Stimulated activated effector memory CD8-positive, alpha-beta T cell treated with anti-CD3 and anti-CD28 coated beads, Interleukin-12 subunit alpha, Interleukin-12 subunit beta, amount 100 ng/mL, for 72 hours (primary cell): ENCODE results near the gene CDK5RAP2.

Source experiments
- ATAC-seq: fragments of 150-1000 bp; cut with Tn5 transposase; 2 replicates; pipeline ENCODE4 v1.10.0; 2021
- DNase-seq, 2 donors: peaks; one replicate each; pipeline ENCODE4 v3.0.0; 2021 to 2022; ENCODE audit warnings: low spot score in 2 of 2
- H3K27ac Mint-ChIP-seq: one replicate; pipeline ENCODE4 v1.8.0; 2022; ENCODE audit warnings: mild to moderate bottlenecking, mixed read lengths
- H3K36me3 Mint-ChIP-seq: one replicate; pipeline ENCODE4 v1.8.0; 2022; ENCODE audit warnings: mild to moderate bottlenecking, mixed read lengths
- H3K4me1 Mint-ChIP-seq: one replicate; pipeline ENCODE4 v1.8.0; 2022; ENCODE audit warnings: mixed read lengths
- H3K4me3 Mint-ChIP-seq: one replicate; pipeline ENCODE4 v1.8.0; 2022; ENCODE audit warnings: mild to moderate bottlenecking, mixed read lengths
- H3K9me3 Mint-ChIP-seq: one replicate; pipeline ENCODE4 v1.8.0; 2022; ENCODE audit warnings: mixed read lengths

Gene CDK5RAP2

DNA sequence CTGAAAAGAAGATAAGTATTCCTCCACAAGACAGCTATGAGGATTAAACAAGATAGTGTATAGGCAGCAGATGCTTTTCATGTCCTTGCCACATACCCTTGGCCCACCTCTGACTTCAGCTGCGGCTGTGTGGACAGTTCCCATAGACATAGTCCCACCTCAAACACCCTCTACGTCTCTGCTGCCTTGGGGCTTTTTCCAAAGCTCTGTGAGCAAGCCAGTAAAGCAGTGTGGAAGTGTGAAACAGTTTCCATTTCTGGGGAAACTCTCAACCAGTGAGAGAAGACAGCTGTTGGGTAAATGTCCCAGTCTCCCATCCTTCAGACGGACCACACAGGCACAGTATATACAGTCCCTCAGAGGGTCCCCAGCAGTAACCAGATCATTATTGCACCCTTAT lies 125.5 kb downstream of the CDK5RAP2 start:
- H3K36me3 Mint-ChIP-seq: peaks cover 72% of the 10 kb centered on the region
- no peak overlapping the region for H3K4me3 Mint-ChIP-seq
- no peak for ATAC-seq
- H3K27ac Mint-ChIP-seq: no peak overlapping the region
- H3K4me1 Mint-ChIP-seq: peaks cover 6% of the 10 kb centered on the region
- no peaks in the 10 kb centered on the region for H3K9me3 Mint-ChIP-seq
- no peak for DNase-seq

DNA sequence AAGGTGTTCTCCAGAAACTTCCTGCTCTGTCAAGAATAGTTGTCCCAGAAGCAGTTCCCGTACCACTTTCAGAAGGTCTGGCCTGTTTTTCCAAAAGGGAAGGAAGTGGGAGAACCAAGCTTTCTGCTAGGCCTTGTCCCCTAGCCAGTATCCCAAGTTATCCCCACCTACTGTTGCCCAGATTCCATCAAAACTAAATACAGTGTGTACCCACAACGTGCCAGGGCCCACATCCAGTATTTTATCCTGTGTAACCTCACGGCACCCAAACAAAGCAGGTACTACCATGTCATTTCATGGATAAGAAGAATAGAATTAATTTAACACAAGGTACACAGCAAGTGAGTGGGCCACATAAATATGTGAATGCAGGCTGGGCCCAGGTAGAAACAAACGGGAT lies 126.2 kb downstream of the CDK5RAP2 start:
- Mint-ChIP-seq H3K9me3 (no peaks in the 10 kb centered on the region), H3K36me3 (peaks cover 70% of the 10 kb centered on the region), H3K4me1 (peaks cover 12% of the 10 kb centered on the region), H3K4me3 (no peak overlapping the region), H3K27ac (no peak overlapping the region)
- DNase-seq (no peak), ATAC-seq (no peak)

DNA sequence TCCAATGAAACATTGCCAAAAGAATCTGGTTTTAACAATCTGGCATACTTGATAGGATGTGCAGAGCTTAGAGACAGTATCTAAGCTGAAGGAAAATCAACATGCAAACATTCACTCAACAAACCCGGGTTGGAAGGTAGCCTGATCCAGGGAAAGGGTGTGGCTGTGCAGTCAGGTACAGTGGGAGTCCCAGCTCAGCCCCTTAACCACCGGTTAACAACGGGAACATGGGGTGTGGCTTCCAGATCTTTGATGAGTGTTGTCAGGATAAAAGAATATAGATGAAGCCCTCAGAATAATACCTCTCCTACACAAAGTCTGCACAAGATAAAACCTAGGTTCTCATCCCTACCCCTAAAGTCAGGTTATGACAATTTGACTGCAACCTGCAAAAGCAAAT lies 127.3 kb downstream of the CDK5RAP2 start:
- Mint-ChIP-seq H3K4me1 (peaks cover 20% of the 10 kb centered on the region), H3K4me3 (no peak overlapping the region), H3K9me3 (no peaks in the 10 kb centered on the region), H3K27ac (peak overlapping the region; percentile 11), H3K36me3 (peaks cover 66% of the 10 kb centered on the region)
- no peak for DNase-seq
- no peak for ATAC-seq

DNA sequence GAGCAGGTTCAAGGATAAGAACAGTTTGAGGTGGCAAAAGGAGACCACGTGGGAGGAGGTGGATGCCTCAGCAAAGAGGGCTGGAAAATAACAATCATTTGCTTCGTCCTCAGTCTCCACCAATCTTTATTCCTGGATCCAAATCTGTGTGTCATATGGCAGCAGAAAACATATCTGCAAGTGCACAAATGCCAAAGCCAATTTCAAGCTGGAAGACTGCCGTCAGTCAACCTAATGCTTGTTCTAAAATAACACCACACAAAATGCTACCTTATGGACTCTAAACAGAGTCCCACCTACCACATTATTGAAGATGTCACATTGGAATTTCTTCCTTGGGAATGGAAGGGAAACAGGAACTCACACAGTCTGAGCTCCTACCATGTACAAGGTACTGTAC lies 129.1 kb downstream of the CDK5RAP2 start:
- peaks cover 63% of the 10 kb centered on the region for H3K36me3 Mint-ChIP-seq
- no peaks in the 10 kb centered on the region for H3K9me3 Mint-ChIP-seq
- DNase-seq (no peak), ATAC-seq (no peak)
- H3K27ac Mint-ChIP-seq: no peak overlapping the region
- peaks cover 30% of the 10 kb centered on the region for H3K4me1 Mint-ChIP-seq
- H3K4me3 Mint-ChIP-seq: no peak overlapping the region

DNA sequence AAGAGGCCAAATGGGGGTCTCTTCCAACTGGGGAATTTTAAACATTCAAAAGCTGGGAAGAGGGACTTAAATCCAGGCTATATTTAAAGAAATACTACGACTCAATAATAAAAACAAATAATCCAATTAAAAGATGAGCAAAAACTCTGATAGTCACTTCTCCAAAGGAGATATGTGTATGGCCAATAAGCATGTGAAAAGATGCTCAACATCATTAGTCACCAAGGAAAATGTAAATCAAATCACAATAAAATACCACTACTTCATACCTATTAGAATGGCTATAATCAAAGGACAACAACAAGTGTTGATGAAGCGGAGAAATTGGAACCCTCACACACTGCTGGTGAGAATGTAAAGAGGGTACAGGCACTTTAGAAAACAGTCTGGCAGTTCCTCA lies 130.4 kb downstream of the CDK5RAP2 start:
- no peaks in the 10 kb centered on the region for H3K9me3 Mint-ChIP-seq
- H3K4me3 Mint-ChIP-seq: no peak overlapping the region
- no peak overlapping the region for H3K27ac Mint-ChIP-seq
- peaks cover 30% of the 10 kb centered on the region for H3K4me1 Mint-ChIP-seq
- ATAC-seq (no peak), DNase-seq (no peak)
- H3K36me3 Mint-ChIP-seq: peaks cover 50% of the 10 kb centered on the region

DNA sequence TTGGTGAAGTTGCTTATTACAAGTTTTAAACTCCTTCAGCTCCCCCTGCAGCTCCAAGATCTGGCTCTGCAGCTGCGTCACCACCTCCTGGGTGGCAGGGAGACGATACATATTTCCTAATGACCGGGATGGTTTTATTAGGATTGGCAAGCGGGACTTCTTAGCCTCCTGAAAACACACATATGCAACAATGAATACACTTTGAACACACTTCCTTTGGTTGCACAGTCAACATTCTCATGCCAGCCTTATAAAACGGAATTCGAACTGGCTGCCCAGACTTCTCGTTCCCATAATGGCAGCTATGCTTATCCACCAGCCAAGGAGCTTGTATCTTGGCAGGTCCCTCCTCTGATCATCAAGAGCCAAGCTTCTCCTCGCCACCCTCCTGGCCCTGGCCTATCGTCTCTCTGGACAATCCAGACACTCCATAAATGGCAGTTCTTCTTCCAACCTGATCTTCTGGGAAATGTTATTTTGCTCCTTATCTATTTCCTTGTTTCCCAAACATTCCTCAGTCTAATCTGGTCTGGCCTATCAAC lies 131.9 kb downstream of the CDK5RAP2 start:
- H3K4me3 Mint-ChIP-seq: no peak overlapping the region
- DNase-seq: no peak

DNA sequence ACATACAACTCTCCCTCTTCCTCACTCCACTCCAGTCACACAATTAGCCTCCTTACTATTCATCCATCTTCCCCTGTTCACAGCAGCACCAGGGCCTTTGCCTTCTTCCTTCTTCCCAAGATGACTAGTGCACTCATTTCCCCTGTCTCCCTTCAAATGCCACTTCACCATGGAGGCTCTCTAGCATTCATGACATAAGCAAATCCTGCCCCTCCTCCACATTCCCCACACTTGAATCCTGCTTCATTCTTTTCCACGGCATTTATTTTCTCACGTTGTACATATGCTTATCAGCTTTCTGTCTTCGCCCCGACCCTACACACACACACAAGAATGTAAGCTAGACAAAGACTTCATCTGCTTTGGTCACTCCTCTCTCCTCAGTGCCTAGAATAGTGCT lies 133.3 kb downstream of the CDK5RAP2 start:
- H3K4me1 Mint-ChIP-seq: peaks cover 30% of the 10 kb centered on the region
- ATAC-seq (no peak), DNase-seq (no peak)
- H3K4me3 Mint-ChIP-seq: no peak overlapping the region
- no peak overlapping the region for H3K27ac Mint-ChIP-seq
- H3K36me3 Mint-ChIP-seq: peaks cover 52% of the 10 kb centered on the region
- no peaks in the 10 kb centered on the region for H3K9me3 Mint-ChIP-seq

More for the DNA sequence above, 131.9 kb downstream of the CDK5RAP2 start:
- Mint-ChIP-seq H3K9me3 (no peaks in the 10 kb centered on the region), H3K4me1 (peaks cover 30% of the 10 kb centered on the region), H3K27ac (peak overlapping the region; percentile 56), H3K36me3 (peaks cover 45% of the 10 kb centered on the region)
- ATAC-seq: no peak

DNA sequence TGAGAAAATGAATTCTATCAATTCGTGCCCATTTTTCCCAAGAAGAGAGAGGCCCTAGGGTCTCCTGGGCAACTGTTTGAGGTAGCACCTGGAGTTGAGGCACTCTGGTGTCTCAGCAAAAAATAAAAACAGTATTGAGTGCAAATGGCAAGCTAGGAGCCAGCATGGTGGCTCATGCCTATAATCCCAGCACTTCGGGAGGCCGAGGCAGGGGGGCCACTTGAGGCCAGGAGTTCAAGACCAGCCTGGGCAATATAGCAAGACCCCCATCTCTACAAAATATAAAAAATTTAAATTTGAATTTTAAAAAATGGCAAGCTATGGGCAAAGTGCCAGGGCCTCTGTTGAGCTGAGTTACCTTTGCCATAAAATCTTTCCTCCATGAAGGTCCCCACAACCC lies 136.0 kb downstream of the CDK5RAP2 start:
- H3K4me1 Mint-ChIP-seq: peaks cover 36% of the 10 kb centered on the region
- H3K36me3 Mint-ChIP-seq: peaks cover 56% of the 10 kb centered on the region
- H3K4me3 Mint-ChIP-seq: no peak overlapping the region

DNA sequence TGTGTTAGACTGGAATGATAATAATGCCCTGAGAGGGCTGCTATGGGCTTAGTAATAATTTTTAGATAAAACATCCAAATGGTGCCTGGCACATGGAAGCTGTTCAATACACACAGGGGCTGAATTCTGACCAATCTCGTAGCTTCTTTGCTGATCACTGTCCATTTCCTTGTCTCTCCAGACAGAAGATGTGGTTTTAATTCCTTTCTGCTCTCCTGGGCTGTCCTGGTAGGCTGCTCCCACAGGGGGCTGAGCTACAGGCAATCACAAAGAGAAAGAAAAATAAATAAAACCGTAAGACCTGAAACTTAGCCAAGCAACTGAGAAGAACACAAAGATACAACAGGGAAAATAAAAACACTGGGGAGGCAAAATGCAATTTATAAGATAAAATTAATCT lies 136.5 kb downstream of the CDK5RAP2 start:
- H3K36me3 Mint-ChIP-seq: peaks cover 56% of the 10 kb centered on the region
- peaks cover 35% of the 10 kb centered on the region for H3K4me1 Mint-ChIP-seq
- no peak overlapping the region for H3K27ac Mint-ChIP-seq
- DNase-seq (no peak), ATAC-seq (no peak)
- H3K9me3 Mint-ChIP-seq: no peaks in the 10 kb centered on the region
- no peak overlapping the region for H3K4me3 Mint-ChIP-seq

More for the DNA sequence above, 136.0 kb downstream of the CDK5RAP2 start:
- no peaks in the 10 kb centered on the region for H3K9me3 Mint-ChIP-seq
- no peak for DNase-seq
- H3K27ac Mint-ChIP-seq: no peak overlapping the region
- ATAC-seq: no peak

DNA sequence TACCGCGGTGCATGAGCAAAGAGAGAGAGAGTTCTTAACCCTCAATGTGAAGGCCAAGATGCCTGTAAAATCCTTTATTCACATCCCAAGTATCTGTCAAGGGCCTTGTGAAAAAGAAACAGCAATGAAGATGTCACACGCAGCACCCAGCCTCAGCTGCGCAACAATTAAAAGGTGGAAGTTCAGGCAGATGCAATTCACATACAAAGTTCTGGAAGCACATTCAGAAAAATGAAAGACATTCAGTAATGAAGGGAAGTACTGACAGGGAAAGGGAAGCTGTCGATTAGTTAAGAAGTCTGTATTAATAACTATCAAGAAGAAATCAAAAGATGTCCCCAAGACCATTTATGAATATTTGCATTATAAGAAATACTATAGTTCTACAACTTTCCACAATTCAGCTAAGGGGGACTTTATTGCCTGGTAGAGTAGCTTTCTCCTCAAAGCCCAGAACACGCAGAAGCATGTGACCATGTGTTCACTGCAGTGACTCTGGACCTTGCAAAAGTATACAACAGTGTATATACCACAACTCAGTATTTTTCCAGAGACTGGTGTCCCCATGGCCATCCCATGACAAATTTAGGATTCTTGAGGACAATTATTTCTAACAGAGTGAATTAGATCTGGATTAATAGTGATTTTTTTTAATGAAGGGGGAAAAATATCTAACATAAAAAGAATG lies 137.5 kb downstream of the CDK5RAP2 start:
- no peak for ATAC-seq
- no peak for DNase-seq
- Mint-ChIP-seq H3K4me3 (no peak overlapping the region), H3K9me3 (no peaks in the 10 kb centered on the region), H3K27ac (no peak overlapping the region), H3K4me1 (peaks cover 37% of the 10 kb centered on the region), H3K36me3 (peaks cover 60% of the 10 kb centered on the region)

DNA sequence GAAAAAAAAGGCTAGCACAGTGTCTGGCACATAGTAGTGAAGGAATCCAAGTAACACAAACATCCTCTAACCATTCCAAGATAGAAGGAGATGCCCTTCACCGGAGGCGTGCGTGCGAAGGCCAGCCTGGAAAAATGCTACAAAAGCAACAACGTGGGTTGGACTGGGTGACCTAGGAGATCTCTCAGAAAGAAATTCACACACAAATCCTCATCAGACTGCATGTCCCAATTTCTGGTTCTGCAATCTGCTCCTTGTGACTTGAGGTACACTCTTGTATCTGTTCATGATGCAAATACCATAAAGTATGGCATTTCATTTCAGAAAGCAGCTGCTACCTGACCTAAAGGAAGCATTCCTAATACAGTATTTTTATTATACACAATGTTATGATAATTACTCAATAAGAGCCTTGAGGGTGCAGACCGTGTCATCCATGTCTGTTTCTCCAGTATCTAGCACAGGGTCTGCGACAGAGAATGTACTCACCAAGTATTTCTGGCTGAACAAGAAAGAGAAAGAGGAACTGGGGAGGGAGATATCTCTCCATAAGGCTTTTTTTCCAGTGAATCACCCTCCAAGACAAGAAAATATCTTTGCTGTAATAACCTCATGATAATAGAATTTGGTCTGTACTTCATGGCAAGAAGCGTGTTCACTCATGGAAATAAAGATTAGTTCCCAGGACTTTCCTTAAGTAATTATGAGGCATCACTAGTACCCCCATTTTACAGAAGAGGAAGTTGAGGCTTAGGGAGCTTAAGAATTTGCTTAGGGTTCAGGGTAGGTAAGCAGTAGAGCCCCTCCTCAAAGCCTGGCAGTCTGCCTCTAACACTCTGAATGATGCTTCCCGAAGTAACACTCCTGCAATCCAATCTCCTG lies 138.3 kb downstream of the CDK5RAP2 start:
- DNase-seq: no peak
- Mint-ChIP-seq H3K36me3 (peaks cover 65% of the 10 kb centered on the region), H3K4me1 (peaks cover 31% of the 10 kb centered on the region), H3K27ac (no peak overlapping the region), H3K9me3 (no peaks in the 10 kb centered on the region), H3K4me3 (no peak overlapping the region)
- no peak for ATAC-seq

DNA sequence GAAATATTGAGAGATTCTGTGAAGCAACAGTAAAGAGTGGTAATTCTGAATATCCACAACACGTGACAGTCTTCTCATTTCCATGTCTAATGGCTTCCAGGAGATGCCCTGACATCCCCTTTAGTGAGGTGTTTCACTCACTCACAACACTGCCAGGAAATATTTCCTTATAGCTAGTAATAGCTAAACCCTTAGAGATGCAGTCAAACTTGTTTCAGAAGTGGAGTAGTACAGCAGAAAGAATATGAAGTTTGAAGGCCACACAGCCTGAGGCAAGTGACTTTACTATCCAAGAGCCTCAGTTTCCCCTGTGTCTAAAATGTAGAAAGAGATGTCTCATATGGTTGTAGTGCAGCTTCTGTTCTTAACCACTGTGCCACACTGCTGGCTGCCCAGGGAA lies 139.2 kb downstream of the CDK5RAP2 start:
- no peak for ATAC-seq
- H3K4me1 Mint-ChIP-seq: peaks cover 27% of the 10 kb centered on the region
- no peak overlapping the region for H3K27ac Mint-ChIP-seq
- H3K4me3 Mint-ChIP-seq: no peak overlapping the region
- H3K9me3 Mint-ChIP-seq: no peaks in the 10 kb centered on the region
- H3K36me3 Mint-ChIP-seq: peaks cover 69% of the 10 kb centered on the region
- no peak for DNase-seq

DNA sequence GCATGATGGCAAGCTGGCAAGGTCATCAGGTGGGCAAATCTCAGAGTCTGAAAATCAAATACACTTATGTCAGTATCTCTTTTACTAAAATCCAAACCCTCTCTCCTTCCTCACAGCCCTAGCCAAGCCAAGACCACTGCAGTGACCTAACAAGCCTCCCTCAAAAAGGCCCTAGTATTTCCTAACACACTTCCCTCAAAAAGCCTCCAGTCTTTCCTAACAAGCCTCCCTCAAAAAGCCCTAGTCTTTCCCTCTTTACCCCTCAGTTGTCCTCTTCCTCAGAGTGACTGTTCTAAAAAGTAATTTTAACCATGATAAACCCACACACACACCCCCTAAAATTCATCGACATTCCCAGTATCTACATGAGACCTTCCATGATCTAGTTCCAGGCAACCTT lies 140.0 kb downstream of the CDK5RAP2 start:
- Mint-ChIP-seq H3K27ac (peak overlapping the region; percentile 75), H3K36me3 (peaks cover 71% of the 10 kb centered on the region), H3K9me3 (no peaks in the 10 kb centered on the region)

DNA sequence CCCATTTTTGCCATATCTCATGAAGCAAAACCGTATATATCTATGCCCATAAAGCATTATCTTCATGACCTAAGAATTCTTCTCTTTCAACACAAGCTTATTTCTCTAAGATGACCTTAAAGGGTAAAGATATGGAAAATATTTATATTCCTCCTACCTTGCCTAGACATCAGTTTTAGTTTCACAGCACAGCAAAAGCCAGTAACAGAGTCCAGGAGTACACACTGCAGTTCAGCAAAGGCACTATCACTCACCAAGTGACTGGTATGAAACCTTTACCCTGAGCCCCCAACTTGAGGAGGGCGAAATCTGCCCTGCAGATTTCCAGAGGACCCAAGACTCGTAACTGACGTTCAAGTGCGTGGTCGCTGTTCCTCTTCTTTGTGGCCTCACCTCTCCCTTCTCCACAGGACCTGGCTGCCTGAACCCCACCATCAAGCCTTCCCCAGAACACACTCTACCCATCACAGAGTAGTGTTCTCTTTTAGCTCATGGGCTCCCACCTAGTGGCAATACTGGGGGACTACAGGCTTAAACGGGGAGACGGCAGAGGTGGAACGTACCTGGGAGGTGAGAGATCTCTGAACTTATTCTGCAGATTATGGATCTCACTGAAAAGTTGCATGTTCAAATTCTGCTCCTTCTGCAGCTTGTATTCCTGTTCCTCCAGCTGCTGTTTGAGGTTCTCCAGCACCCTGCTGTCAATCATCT lies 141.0 kb downstream of the CDK5RAP2 start:
- no peak overlapping the region for H3K4me3 Mint-ChIP-seq
- H3K36me3 Mint-ChIP-seq: peaks cover 79% of the 10 kb centered on the region
- peak; percentile 51 for ATAC-seq
- H3K27ac Mint-ChIP-seq: peak overlapping the region; percentile 75
- no peaks in the 10 kb centered on the region for H3K9me3 Mint-ChIP-seq
- H3K4me1 Mint-ChIP-seq: peaks cover 34% of the 10 kb centered on the region
- DNase-seq: no peak

More for the DNA sequence above, 140.0 kb downstream of the CDK5RAP2 start:
- DNase-seq: no peak
- peaks cover 27% of the 10 kb centered on the region for H3K4me1 Mint-ChIP-seq
- no peak overlapping the region for H3K4me3 Mint-ChIP-seq
- no peak for ATAC-seq

DNA sequence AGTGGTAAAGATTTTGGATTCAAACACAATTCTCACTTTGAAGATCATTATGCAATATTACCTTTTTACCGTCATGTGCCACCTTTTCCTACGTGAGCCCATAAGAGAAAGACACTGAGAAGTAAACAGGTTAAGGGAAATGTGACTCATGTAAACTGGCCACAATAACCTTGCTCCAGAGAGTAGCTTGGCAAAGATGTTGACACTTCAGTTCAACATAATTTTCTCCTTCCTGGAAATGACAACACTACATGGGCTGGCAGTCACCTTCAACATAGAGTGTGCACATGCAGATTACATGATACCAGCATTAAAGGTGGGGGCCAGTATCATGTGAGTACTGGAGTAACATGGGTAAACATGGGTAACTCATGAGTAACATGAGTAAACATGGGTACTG lies 141.9 kb downstream of the CDK5RAP2 start:
- ATAC-seq (peak; percentile 88), DNase-seq (no peak)
- Mint-ChIP-seq H3K4me1 (peaks cover 38% of the 10 kb centered on the region), H3K27ac (peak overlapping the region; percentile 75), H3K36me3 (peaks cover 74% of the 10 kb centered on the region), H3K4me3 (no peak overlapping the region), H3K9me3 (no peaks in the 10 kb centered on the region)
